HepG2 (cell line): ENCODE measurements around the gene IST1. TPM values are rescaled to one million over a fixed set of nuclear protein-coding genes. Genes with fewer than 3 reads are reported as not detected.

Experiments used
- CEBPG ChIP-seq: IDR thresholded peaks from 2 replicates; pipeline ENCODE4 v1.6.1; 2016
- CREB1 ChIP-seq, 2 experiments: fragments of 450-650 bp in 1 of 2; IDR thresholded peaks; 2 replicates each; pipeline ENCODE4 v1.6.1; 2016 to 2017; ENCODE audit warnings: control low read depth in 1 of 2, mild to moderate bottlenecking in 1 of 2, missing compliant biosample characterization in 1 of 2, missing genetic modification characterization in 1 of 2
- DRAP1 ChIP-seq: IDR thresholded peaks from 2 replicates; pipeline ENCODE4 v1.6.1; 2016; ENCODE audit warnings: missing genetic modification reagents, missing compliant biosample characterization
- ELF3 ChIP-seq: IDR thresholded peaks from 2 replicates; pipeline ENCODE4 v1.6.1; 2016; ENCODE audit warnings: missing genetic modification reagents, missing compliant biosample characterization
- ELF4 ChIP-seq: sonication (generic); formaldehyde crosslinking; IDR thresholded peaks from 2 replicates; pipeline ENCODE4 v1.5.0; 2020; ENCODE audit warnings: missing genetic modification reagents, mild to moderate bottlenecking, moderate library complexity, borderline replicate concordance
- ETV5 ChIP-seq: IDR thresholded peaks from 2 replicates; pipeline ENCODE4 v1.6.1; 2018; ENCODE audit warnings: missing biosample characterization, missing genetic modification reagents, inconsistent platforms, borderline replicate concordance
- MAX ChIP-seq: IDR thresholded peaks from 2 replicates; pipeline ENCODE4 v1.6.1; 2012; ENCODE audit warnings: inconsistent platforms
- MBD4 ChIP-seq: IDR thresholded peaks from 2 replicates; pipeline ENCODE4 v1.6.1; 2012; ENCODE audit warnings: low read length, inconsistent platforms, borderline replicate concordance
- NRL ChIP-seq: sonication (generic); formaldehyde crosslinking; IDR thresholded peaks from 2 replicates; pipeline ENCODE4 v1.5.0; 2020; ENCODE audit warnings: missing genetic modification reagents, mild to moderate bottlenecking, moderate library complexity, borderline replicate concordance
- REST ChIP-seq, 2 experiments: IDR thresholded peaks; 2 replicates each; pipeline ENCODE4 v1.6.1; 2011 to 2012; ENCODE audit warnings: low read length in 2 of 2, borderline replicate concordance in 1 of 2, low read depth in 1 of 2, mild to moderate bottlenecking in 1 of 2, moderate library complexity in 1 of 2
- SP140L ChIP-seq: sonication (generic); formaldehyde crosslinking; IDR thresholded peaks from 2 replicates; pipeline ENCODE4 v1.4.0; 2020; ENCODE audit warnings: missing genetic modification reagents, borderline replicate concordance
- TARDBP ChIP-seq: sonication (generic); formaldehyde crosslinking; IDR thresholded peaks from 2 replicates; pipeline ENCODE4 v1.8.0; 2022; ENCODE audit warnings: mild to moderate bottlenecking, missing genetic modification reagents
- TGIF2 ChIP-seq: IDR thresholded peaks from 2 replicates; pipeline ENCODE4 v1.6.1; 2016; ENCODE audit warnings: control low read depth, missing compliant biosample characterization
- TSC22D2 ChIP-seq: sonication (generic); formaldehyde crosslinking; IDR thresholded peaks from 2 replicates; pipeline ENCODE4 v1.5.1; 2020; ENCODE audit warnings: missing genetic modification reagents, mild to moderate bottlenecking, borderline replicate concordance
- ZBTB25 ChIP-seq: IDR thresholded peaks from 2 replicates; pipeline ENCODE4 v1.6.1; 2018; ENCODE audit warnings: missing genetic modification reagents
- ZGPAT ChIP-seq: IDR thresholded peaks from 2 replicates; pipeline ENCODE4 v1.6.1; 2016; ENCODE audit warnings: mild to moderate bottlenecking
- ZKSCAN8 ChIP-seq: IDR thresholded peaks from 2 replicates; pipeline ENCODE4 v1.6.1; 2016; ENCODE audit warnings: borderline replicate concordance, missing genetic modification reagents, missing compliant biosample characterization
- ZNF446 ChIP-seq: sonication (generic); formaldehyde crosslinking; IDR thresholded peaks from 2 replicates; pipeline ENCODE4 v1.5.0; 2020; ENCODE audit warnings: mild to moderate bottlenecking, missing genetic modification reagents
- ZNF710 ChIP-seq: sonication (generic); formaldehyde crosslinking; IDR thresholded peaks from 2 replicates; pipeline ENCODE4 v1.5.0; 2020; ENCODE audit warnings: mild to moderate bottlenecking, missing genetic modification reagents, borderline replicate concordance
- ZNF766 ChIP-seq: sonication (generic); formaldehyde crosslinking; IDR thresholded peaks from 2 replicates; pipeline ENCODE4 v1.5.0; 2020; ENCODE audit warnings: missing genetic modification reagents, borderline replicate concordance
- polyA plus RNA-seq, 8 experiments: library from polyadenylated mRNA; depleted of rRNA in 3 of 8; stranded (reverse) in 7 of 8; unstranded in 1 of 8; fragments of >200 nt; fragmentation: Illumina TruSeq in 4 of 8; extraction: Trizol in 4 of 8; gene quantifications; 2 replicates each; pipeline versions ENCODE4 v1.2.1 to v1.2.3, GENCODE V29; 2011 to 2016; ENCODE audit warnings: low read depth in 4 of 8, missing spikeins in 1 of 8, mixed read lengths in 1 of 8; ENCODE audit not compliant: insufficient read depth in 1 of 8
- total RNA-seq, 5 experiments: library from RNA; depleted of rRNA; stranded (reverse); fragments of >200 nt; fragmentation: Illumina TruSeq; extraction: Trizol; gene quantifications; 2 replicates each; pipeline ENCODE4 v1.2.3, GENCODE V29; 2016; ENCODE audit warnings: low read depth in 1 of 5

IST1 gene
- total and polyA plus RNA-seq, 2 of the 13 experiments (the other 11 are each of a cell fraction or from before 2014, with no cell fraction given): 346 to 415 TPM

- TF ChIP-seq NRL: no peak; the same call in 1 of the 2 replicates
- peak; percentile 12; the same call in 1 of the 2 replicates for TF ChIP-seq ZNF710 (CRISPR knock-in tag)
- 0 out of 2 replicates have a peak, but pooled peaks have one; percentile 26 for TF ChIP-seq ELF3 (CRISPR knock-in tag)
- no peak for TF ChIP-seq ELF4
- 0 out of 2 replicates have a peak, but pooled peaks have one; percentile 51 for TF ChIP-seq MBD4
- no peak for TF ChIP-seq TARDBP (CRISPR knock-in tag)
- no peak for TF ChIP-seq DRAP1 (CRISPR knock-in tag)
- no peak for TF ChIP-seq ZNF766 (CRISPR knock-in tag)
- peak; percentile 68 for TF ChIP-seq CEBPG (CRISPR knock-in tag)
- TF ChIP-seq TSC22D2 (CRISPR knock-in tag): no peak
- no peak for TF ChIP-seq ZBTB25
- peak; percentile 20 for TF ChIP-seq CREB1 (IDR thresholded peaks at IDR 0.05)
- no peak for TF ChIP-seq CREB1 (CRISPR knock-in tag; IDR thresholded peaks at IDR 0.05)
- TF ChIP-seq ZGPAT: no peak
- TF ChIP-seq ZNF446 (CRISPR knock-in tag): 0 out of 2 replicates have a peak, but pooled peaks have one; percentile 28
- peak; percentile 24; the same call in 1 of the 2 replicates for TF ChIP-seq ETV5 (CRISPR knock-in tag)
- TF ChIP-seq REST (IDR thresholded peaks at IDR 0.05; ENCODE audit: borderline replicate concordance in 1 of 2, low read depth in 1 of 2, low read length in 2 of 2): peak in 1 of 2 experiments; percentile 12; a peak in 1 of 4 replicates
- 0 out of 2 replicates have a peak, but pooled peaks have one; percentile 10 for TF ChIP-seq SP140L (CRISPR knock-in tag)
- TF ChIP-seq MAX: no peak
- TF ChIP-seq TGIF2: no peak
- no peak for TF ChIP-seq ZKSCAN8
Observed at GRCh38 chr16:71894229-71894920, 956 bp upstream of the IST1 start (continued).
